GM18520 (cell line): ENCODE measurements around the gene EYS.

Experiments
- ATAC-seq: cut with Tn5 transposase; IDR thresholded peaks from one replicate; pipeline ENCODE4 v1.9.1; 2021; ENCODE audit not compliant: unreplicated experiment

Gene EYS

GRCh38 chr6:64737418-64737817 lies 969.6 kb downstream of the EYS start:
- no peak for ATAC-seq

GRCh38 chr6:64736421-64736950 lies 970.5 kb downstream of the EYS start:
- ATAC-seq = no peak

GRCh38 chr6:64733433-64733832 lies 973.6 kb downstream of the EYS start:
- no peak for ATAC-seq

- ATAC-seq = no peak
These were observed 974.1 kb downstream of the EYS start for GRCh38 chr6:64732888-64733287.

- no peak for ATAC-seq
These were observed 977.5 kb downstream of the EYS start for GRCh38 chr6:64729522-64729921.

DNA sequence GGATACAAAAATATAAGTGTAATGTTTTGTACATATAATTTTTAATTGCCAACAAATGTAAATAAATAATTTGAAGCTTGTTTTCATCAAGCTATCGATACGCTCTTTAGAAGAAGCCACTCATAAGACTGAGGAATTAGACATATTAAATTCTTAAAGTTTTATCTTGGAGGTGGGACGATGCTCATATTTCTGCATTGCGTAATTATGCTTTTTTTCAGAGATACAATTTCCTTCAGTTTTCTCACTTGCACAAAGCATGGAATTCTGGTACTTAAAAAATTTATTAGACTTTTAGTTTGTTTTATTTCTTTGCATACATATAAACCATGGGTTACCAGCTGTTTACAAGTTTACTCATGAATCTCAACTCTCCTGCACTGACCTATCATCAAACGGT lies 980.0 kb downstream of the EYS start:
- ATAC-seq = no peak

GRCh38 chr6:64724091-64724490 lies 982.9 kb downstream of the EYS start:
- no peak for ATAC-seq

DNA sequence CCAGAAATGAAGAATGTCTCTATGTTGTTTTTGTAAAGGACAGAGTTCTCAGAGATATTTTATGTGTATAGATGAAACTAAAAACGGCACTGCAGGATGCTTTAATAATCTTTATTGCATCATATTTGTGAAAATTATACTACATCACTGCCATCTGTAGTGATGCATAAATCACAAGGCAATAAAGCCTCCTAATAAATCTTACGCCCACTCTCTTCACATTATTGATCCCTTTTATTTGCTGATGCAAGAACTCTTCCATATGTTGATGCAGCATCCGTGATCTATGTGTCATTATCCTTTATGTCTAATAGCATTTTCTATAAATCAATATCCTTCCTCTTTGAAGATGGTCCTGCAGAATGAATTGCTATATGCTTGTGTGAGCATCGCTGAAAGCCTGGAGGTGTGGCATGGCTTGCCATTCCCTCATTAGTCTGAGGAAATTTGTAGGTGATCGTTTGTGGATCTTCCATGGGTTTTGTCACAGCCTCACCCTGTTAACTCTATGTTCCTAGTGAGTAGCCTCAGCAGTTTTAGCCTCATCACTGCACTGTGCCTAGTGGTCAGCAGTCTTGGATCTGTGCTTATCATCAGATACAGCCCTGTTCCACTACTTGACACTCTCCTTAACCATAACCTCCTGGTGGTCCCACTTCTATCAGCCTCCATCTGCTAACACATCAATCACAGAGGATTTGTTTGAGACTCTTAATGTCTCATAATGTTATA lies 983.5 kb downstream of the EYS start:
- ATAC-seq = no peak

DNA sequence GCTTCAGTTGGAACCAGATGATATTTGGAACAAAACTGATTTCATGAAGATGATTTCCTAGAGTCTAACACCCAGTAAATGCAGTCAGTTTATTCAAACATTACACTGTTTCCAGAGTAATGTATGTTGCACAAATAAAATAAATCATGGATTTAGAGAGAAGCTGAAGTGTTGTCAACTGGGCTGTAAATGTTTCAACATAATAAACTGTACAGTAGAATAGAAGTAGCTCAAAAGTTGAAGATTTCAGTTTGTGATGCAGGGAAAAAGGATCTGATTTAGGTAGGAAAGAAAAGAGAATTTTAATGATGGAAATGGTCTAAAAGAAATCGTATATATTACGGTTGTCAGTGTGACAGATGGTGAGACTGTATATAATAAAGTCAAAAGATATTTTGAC lies 985.2 kb downstream of the EYS start:
- ATAC-seq = no peak

DNA sequence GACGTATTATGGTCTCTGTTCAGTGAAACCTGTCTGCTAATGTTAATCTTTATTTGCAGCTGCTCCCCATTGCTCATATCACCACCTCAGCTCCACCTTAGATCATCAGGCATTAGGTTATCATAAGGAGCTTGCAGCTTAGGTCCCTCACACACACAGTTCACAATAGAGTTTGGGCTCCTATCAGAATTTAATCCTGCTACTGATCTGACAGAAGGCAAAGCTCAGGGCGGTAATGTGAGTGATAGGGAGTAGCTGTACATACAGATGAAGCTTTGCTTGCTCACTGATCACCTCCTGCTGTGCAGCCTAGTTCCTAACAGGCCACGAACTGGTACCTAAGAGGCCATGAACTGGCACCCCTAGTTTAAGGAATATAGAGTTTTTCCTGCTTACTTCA lies 989.7 kb downstream of the EYS start:
- no peak for ATAC-seq

GRCh38 chr6:64715624-64716023 lies 991.4 kb downstream of the EYS start:
- ATAC-seq = no peak

GRCh38 chr6:64714073-64714472 lies 993.0 kb downstream of the EYS start:
- ATAC-seq = no peak

- ATAC-seq = no peak
These were observed 993.9 kb downstream of the EYS start for GRCh38 chr6:64713175-64713574.

GRCh38 chr6:64712606-64713005 lies 994.4 kb downstream of the EYS start:
- no peak for ATAC-seq

- no peak for ATAC-seq
These were observed 1003.1 kb downstream of the EYS start for GRCh38 chr6:64703922-64704321.

DNA sequence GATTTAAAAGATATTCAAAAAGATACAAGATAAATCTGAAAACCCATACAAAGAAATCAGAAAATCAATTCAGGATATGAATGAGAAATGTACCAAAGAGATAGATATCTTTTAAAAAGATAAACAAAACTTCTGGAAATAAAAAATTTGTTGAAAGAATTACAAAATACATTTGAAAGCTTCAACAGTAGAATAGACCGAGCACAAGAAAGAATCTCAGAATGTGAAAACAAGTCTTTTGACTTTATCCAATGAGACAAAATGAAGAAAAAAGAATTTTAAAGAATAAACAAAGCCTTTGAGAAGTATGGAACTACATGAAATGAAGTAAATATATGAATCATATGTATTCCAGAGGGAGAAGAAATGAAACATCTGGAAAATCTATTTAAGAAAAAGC lies 1011.0 kb downstream of the EYS start:
- no peak for ATAC-seq

DNA sequence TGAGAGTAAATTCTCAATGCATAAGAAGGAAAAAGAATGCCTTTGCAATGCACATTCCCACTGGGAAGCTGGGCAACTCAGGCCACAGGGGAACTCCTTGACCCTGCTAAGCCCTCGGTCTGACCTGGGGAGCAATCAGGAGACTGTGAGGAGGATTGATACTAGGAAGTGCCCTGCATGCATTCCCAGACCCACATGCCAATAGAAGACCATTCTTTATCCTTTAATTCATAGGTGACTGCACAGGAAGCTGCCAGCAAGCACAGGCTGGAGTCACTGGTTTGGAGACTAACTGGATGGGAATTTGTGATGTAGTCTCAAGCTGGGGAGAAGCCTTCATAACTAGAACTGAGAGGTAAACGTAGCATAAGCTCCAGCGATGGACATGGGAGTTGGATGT lies 1012.7 kb downstream of the EYS start:
- ATAC-seq = no peak

- no peak for ATAC-seq
These were observed 1016.0 kb downstream of the EYS start for GRCh38 chr6:64691064-64691463.

- no peak for ATAC-seq
These were observed 1021.6 kb downstream of the EYS start for GRCh38 chr6:64685401-64685800.

- ATAC-seq = no peak
These were observed 1023.3 kb downstream of the EYS start for GRCh38 chr6:64683682-64684081.

DNA sequence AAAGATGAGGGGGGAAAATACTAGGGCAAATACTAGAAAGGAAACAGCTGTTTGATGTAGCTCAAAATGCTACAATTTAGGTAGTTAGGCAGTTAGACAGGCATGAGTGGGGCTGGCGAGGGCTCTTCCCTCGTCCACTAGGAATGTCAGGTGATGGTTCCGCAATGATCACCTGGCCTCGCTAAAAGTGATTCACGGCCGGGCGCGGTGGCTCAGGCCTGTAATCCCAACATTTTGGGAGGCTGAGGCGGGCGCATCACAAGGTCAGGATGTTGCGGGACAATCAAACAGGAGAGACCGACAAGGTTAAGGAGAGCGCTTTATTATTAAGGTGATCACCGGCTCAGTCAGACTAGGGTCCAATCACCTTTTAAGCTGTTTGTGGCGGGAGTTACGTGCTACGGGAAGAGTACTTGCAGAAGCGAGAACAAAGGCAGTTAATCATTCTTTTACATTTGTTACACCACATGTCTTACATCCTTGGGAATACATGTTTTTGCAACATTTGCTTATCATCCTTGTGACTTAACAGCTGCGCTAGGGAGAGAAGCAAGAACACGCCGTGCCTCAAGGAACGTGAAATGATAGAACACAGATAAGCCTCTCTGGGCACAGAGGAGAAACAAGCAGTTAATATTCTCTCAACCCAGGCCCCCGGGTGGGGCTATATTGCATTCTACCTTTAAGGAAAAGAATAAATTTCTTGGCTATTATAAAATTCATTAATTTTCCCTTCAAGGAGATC lies 1025.4 kb downstream of the EYS start:
- ATAC-seq = no peak

- no peak for ATAC-seq
These were observed 1026.6 kb downstream of the EYS start for GRCh38 chr6:64680446-64680845.
